DOHH2 (cell line): Measurements from ENCODE around the gene ALB.

Experiments used
- H3F3A ChIP-seq: fragments of 200-600 bp; sonication (generic), shearing (Covaris generic); 2 replicates; pipeline ENCODE4 v1.6.0; 2016; ENCODE audit warnings: antibody characterized with exemption, mild to moderate bottlenecking; ENCODE audit not compliant: control insufficient read depth, insufficient read depth
- H3K27ac ChIP-seq: fragments of 200-600 bp; sonication (generic); 2 replicates; pipeline ENCODE4 v1.5.1; 2014; ENCODE audit warnings: low read depth, mild to moderate bottlenecking, low read length, moderate library complexity
- H3K27me3 ChIP-seq: fragments of 200-600 bp; sonication (generic); 2 replicates; pipeline ENCODE4 v1.6.1; 2014; ENCODE audit warnings: mild to moderate bottlenecking, low read length, mixed read lengths; ENCODE audit not compliant: control insufficient read depth
- H3K36me3 ChIP-seq: fragments of 200-600 bp; sonication (generic); 2 replicates; pipeline ENCODE4 v1.6.1; 2014; ENCODE audit warnings: mild to moderate bottlenecking, low read length, moderate library complexity, mixed read lengths; ENCODE audit not compliant: control insufficient read depth
- H3K4me1 ChIP-seq: fragments of 200-600 bp; sonication (generic); 2 replicates; pipeline ENCODE4 v1.6.1; 2014; ENCODE audit warnings: mild to moderate bottlenecking, low read length, mixed read lengths; ENCODE audit not compliant: control insufficient read depth
- H3K4me2 ChIP-seq: fragments of 200-600 bp; sonication (generic); 2 replicates; pipeline ENCODE4 v1.6.0; 2014; ENCODE audit warnings: mild to moderate bottlenecking, low read length, moderate library complexity
- H3K4me3 ChIP-seq: fragments of 200-600 bp; sonication (generic); 2 replicates; pipeline ENCODE4 v1.5.1; 2014; ENCODE audit warnings: mild to moderate bottlenecking, low read length, mixed read lengths
- H3K79me2 ChIP-seq: fragments of 200-600 bp; sonication (generic); 2 replicates; pipeline ENCODE4 v1.6.1; 2014; ENCODE audit warnings: mild to moderate bottlenecking, low read length, mixed read lengths; ENCODE audit not compliant: control insufficient read depth
- H3K9me2 ChIP-seq: fragments of 200-600 bp; sonication (generic); replicated peaks from 2 replicates; pipeline ENCODE4 v1.6.1; 2014; ENCODE audit warnings: mild to moderate bottlenecking, low read length, mixed read lengths; ENCODE audit not compliant: control insufficient read depth
- H3K9me3 ChIP-seq: fragments of 200-600 bp; sonication (generic); 2 replicates; pipeline ENCODE4 v1.6.1; 2014; ENCODE audit warnings: antibody characterized with exemption, low read length, mixed read lengths; ENCODE audit not compliant: control insufficient read depth, insufficient read depth
- H4K20me1 ChIP-seq: fragments of 200-600 bp; sonication (generic); 2 replicates; pipeline ENCODE4 v1.6.0; 2014; ENCODE audit warnings: low read depth, mild to moderate bottlenecking, antibody characterized with exemption, low read length, moderate library complexity; ENCODE audit not compliant: control insufficient read depth, insufficient read depth
- EZH2phosphoT487 ChIP-seq: fragments of 200-600 bp; sonication (generic); IDR thresholded peaks from 2 replicates; pipeline ENCODE4 v1.6.1; 2017; ENCODE audit warnings: borderline replicate concordance, mild to moderate bottlenecking, antibody characterized with exemption, low read length, moderate library complexity, mixed read lengths
- TF ChIP-seq, protein P1 (sequence below): fragments of 200-600 bp; sonication (generic); IDR thresholded peaks from one replicate; pipeline ENCODE4 v1.5.1; 2014; ENCODE audit warnings: antibody characterized with exemption, mild to moderate bottlenecking, low read depth, low read length; ENCODE audit not compliant: poor library complexity, severe bottlenecking

The ALB gene

GRCh38 chr4:73396993-73397972 is 6.8 kb upstream of the ALB start:
- H3K36me3 ChIP-seq, result no peaks in the 10 kb centered on the region
- no peak overlapping the region for H3K4me2 ChIP-seq
- H3K4me1 ChIP-seq, result no peaks in the 10 kb centered on the region
- H3K9me3 ChIP-seq, result no peaks in the 10 kb centered on the region
- H3K27ac ChIP-seq, result no peak overlapping the region
- no peaks in the 10 kb centered on the region for H3F3A ChIP-seq
- H4K20me1 ChIP-seq, result no peaks in the 10 kb centered on the region
- no peak overlapping the region for H3K4me3 ChIP-seq
- H3K79me2 ChIP-seq, result no peaks in the 10 kb centered on the region
- no peak for TF ChIP-seq EZH2phosphoT487
- TF ChIP-seq, protein P1, sequence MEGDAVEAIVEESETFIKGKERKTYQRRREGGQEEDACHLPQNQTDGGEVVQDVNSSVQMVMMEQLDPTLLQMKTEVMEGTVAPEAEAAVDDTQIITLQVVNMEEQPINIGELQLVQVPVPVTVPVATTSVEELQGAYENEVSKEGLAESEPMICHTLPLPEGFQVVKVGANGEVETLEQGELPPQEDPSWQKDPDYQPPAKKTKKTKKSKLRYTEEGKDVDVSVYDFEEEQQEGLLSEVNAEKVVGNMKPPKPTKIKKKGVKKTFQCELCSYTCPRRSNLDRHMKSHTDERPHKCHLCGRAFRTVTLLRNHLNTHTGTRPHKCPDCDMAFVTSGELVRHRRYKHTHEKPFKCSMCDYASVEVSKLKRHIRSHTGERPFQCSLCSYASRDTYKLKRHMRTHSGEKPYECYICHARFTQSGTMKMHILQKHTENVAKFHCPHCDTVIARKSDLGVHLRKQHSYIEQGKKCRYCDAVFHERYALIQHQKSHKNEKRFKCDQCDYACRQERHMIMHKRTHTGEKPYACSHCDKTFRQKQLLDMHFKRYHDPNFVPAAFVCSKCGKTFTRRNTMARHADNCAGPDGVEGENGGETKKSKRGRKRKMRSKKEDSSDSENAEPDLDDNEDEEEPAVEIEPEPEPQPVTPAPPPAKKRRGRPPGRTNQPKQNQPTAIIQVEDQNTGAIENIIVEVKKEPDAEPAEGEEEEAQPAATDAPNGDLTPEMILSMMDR, result no peak
- H3K9me2 ChIP-seq, result no peaks in the 10 kb centered on the region
- no peaks in the 10 kb centered on the region for H3K27me3 ChIP-seq

DNA sequence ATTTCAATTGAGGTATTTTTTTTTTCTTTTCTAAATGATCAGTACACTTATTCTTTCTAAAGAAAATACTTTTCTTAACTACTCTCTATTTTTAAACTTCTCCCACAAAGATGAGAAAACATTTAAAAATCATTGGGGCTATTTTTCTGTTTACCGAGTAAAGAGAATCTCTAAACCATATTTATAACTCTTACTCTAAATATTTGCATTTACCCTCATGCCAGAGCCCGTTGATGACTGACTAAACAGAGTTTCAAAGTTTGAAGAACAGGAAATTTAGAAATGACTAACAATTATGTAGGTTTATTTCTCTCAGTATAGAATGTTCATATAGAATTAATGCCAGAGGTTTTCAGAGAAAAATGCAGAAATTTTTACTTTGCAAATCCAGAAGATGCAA is 2.7 kb upstream of the ALB start:
- no peaks in the 10 kb centered on the region for H4K20me1 ChIP-seq
- no peaks in the 10 kb centered on the region for H3K9me2 ChIP-seq
- no peaks in the 10 kb centered on the region for H3K4me1 ChIP-seq
- no peaks in the 10 kb centered on the region for H3F3A ChIP-seq
- no peaks in the 10 kb centered on the region for H3K27me3 ChIP-seq
- no peaks in the 10 kb centered on the region for H3K36me3 ChIP-seq
- TF ChIP-seq, protein P1, result no peak
- no peak for TF ChIP-seq EZH2phosphoT487
- no peaks in the 10 kb centered on the region for H3K79me2 ChIP-seq
- no peak overlapping the region for H3K4me2 ChIP-seq
- H3K9me3 ChIP-seq, result no peaks in the 10 kb centered on the region
- H3K4me3 ChIP-seq, result no peak overlapping the region
- H3K27ac ChIP-seq, result no peak overlapping the region

DNA sequence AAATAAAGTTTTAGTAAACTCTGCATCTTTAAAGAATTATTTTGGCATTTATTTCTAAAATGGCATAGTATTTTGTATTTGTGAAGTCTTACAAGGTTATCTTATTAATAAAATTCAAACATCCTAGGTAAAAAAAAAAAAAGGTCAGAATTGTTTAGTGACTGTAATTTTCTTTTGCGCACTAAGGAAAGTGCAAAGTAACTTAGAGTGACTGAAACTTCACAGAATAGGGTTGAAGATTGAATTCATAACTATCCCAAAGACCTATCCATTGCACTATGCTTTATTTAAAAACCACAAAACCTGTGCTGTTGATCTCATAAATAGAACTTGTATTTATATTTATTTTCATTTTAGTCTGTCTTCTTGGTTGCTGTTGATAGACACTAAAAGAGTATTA is 370 bp downstream of the ALB start:
- Histone ChIP-seq H3K4me3 (no peak overlapping the region), H3K27ac (no peak overlapping the region), H3K36me3 (no peaks in the 10 kb centered on the region)

More for the DNA sequence above, 370 bp downstream of the ALB start:
- Histone ChIP-seq H3K79me2 (no peaks in the 10 kb centered on the region), H3F3A (no peaks in the 10 kb centered on the region), H4K20me1 (no peaks in the 10 kb centered on the region), H3K27me3 (no peaks in the 10 kb centered on the region), H3K9me3 (no peaks in the 10 kb centered on the region), H3K4me2 (no peak overlapping the region), H3K4me1 (no peaks in the 10 kb centered on the region), H3K9me2 (no peaks in the 10 kb centered on the region)
- TF ChIP-seq EZH2phosphoT487, result no peak
- TF ChIP-seq, protein P1, result no peak
